ENCODE measurements around the gene C4A.
"Not testable (repeated sequence)": the region's sequence is repeated elsewhere in the genome, so short reads cannot be mapped to it uniquely, and the experiment has no call there.

DNA sequence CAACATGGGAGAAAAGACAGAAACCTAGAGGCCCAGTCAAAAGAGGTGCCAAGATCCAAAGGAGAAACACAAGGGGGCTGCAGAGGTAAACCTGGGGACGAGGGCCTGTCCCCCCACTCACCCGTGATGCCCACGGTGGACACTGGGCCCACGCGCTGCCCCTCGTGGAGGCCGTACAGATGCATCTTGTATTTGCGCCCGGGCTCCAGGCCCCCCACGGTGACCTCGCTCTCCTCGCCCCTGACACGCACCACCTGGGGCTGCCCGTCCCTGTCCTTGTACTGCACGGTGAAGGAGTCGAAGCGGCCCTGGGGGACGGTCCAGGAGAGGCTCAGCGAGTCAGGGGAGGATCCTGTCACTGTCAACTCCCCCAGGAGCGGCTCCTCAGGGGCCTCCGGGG lies 67.3 kb downstream of the C4A start:
- TF ChIP-seq ATF2 (CRISPR knock-in tag; IDR thresholded peaks at IDR 0.05; ENCODE audit: borderline replicate concordance, low read depth); FOXP1 (CRISPR knock-in tag; IDR thresholded peaks at IDR 0.05; ENCODE audit: borderline replicate concordance); CTCF (IDR thresholded peaks at IDR 0.05); FOXJ3 (CRISPR knock-in tag; IDR thresholded peaks at IDR 0.05; ENCODE audit: borderline replicate concordance); ZBTB21 (CRISPR knock-in tag; IDR thresholded peaks at IDR 0.05; ENCODE audit: borderline replicate concordance); ATF6 (CRISPR knock-in tag; IDR thresholded peaks at IDR 0.05); NFE2L1 (CRISPR knock-in tag; IDR thresholded peaks at IDR 0.05); CREB1 (CRISPR knock-in tag; IDR thresholded peaks at IDR 0.05); TP53 (CRISPR knock-in tag; IDR thresholded peaks at IDR 0.05); ZNF121 (CRISPR knock-in tag; IDR thresholded peaks at IDR 0.05): not testable (repeated sequence)
- TF ChIP-seq, protein P1, sequence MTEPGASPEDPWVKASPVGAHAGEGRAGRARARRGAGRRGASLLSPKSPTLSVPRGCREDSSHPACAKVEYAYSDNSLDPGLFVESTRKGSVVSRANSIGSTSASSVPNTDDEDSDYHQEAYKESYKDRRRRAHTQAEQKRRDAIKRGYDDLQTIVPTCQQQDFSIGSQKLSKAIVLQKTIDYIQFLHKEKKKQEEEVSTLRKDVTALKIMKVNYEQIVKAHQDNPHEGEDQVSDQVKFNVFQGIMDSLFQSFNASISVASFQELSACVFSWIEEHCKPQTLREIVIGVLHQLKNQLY (CRISPR knock-in tag; IDR thresholded peaks at IDR 0.05) = not testable (repeated sequence)
- TF ChIP-seq, protein P2, sequence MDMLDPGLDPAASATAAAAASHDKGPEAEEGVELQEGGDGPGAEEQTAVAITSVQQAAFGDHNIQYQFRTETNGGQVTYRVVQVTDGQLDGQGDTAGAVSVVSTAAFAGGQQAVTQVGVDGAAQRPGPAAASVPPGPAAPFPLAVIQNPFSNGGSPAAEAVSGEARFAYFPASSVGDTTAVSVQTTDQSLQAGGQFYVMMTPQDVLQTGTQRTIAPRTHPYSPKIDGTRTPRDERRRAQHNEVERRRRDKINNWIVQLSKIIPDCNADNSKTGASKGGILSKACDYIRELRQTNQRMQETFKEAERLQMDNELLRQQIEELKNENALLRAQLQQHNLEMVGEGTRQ (CRISPR knock-in tag; IDR thresholded peaks at IDR 0.05) = not testable (repeated sequence)
- TF ChIP-seq, protein P3, sequence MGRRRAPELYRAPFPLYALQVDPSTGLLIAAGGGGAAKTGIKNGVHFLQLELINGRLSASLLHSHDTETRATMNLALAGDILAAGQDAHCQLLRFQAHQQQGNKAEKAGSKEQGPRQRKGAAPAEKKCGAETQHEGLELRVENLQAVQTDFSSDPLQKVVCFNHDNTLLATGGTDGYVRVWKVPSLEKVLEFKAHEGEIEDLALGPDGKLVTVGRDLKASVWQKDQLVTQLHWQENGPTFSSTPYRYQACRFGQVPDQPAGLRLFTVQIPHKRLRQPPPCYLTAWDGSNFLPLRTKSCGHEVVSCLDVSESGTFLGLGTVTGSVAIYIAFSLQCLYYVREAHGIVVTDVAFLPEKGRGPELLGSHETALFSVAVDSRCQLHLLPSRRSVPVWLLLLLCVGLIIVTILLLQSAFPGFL (CRISPR knock-in tag; IDR thresholded peaks at IDR 0.05; ENCODE audit: borderline replicate concordance) = not testable (repeated sequence)
- TF ChIP-seq, protein P4, sequence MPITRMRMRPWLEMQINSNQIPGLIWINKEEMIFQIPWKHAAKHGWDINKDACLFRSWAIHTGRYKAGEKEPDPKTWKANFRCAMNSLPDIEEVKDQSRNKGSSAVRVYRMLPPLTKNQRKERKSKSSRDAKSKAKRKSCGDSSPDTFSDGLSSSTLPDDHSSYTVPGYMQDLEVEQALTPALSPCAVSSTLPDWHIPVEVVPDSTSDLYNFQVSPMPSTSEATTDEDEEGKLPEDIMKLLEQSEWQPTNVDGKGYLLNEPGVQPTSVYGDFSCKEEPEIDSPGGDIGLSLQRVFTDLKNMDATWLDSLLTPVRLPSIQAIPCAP (CRISPR knock-in tag; IDR thresholded peaks at IDR 0.05) = not testable (repeated sequence)

Measured in WTC11 (cell line).